SK-N-SH (cell line): ENCODE measurements around the gene PKNOX2. TPM values are rescaled to one million over a fixed set of nuclear protein-coding genes. Genes with fewer than 3 reads are reported as not detected.

Experiments
- CTCF ChIA-PET: fragments of 300-600, 350-600 bp; formaldehyde crosslinking; extraction: SDS; loops from one replicate; lab custom pipeline; 2021; lab: Yijun Ruan, JAX
- POLR2A ChIA-PET: fragments of 350-600 bp; sonication (Branson Sonifier 250); formaldehyde crosslinking; extraction: SDS; loops from one replicate; lab custom pipeline; 2020; ENCODE audit warnings: antibody characterized with exemption, inconsistent platforms; lab: Yijun Ruan, JAX
- DNase-seq: peaks from one replicate; pipeline ENCODE4 v3.0.0; 2012
- H2AFZ ChIP-seq: fragments of 200-600 bp; sonication (generic); 2 replicates; pipeline ENCODE4 v1.8.1; 2016; ENCODE audit warnings: antibody characterized with exemption, mild to moderate bottlenecking, low read depth
- H3F3A ChIP-seq: fragments of 200-600 bp; sonication (generic); replicated peaks from 2 replicates; pipeline ENCODE3; 2016; ENCODE audit warnings: antibody characterized with exemption, mild to moderate bottlenecking; ENCODE audit not compliant: insufficient read depth
- H3K27ac ChIP-seq, 2 experiments: fragments of 200-500 bp in 1 of 2; fragments of 200-600 bp in 1 of 2; sonication (Bioruptor generic) in 1 of 2; sonication (generic), shearing (Covaris generic) in 1 of 2; 2 replicates each; pipeline versions ENCODE4 v1.5.1 to v1.6.1; 2014 to 2016; ENCODE audit warnings: low read depth in 2 of 2, inconsistent platforms in 1 of 2, low read length in 1 of 2, mild to moderate bottlenecking in 1 of 2, mixed read lengths in 1 of 2
- H3K27me3 ChIP-seq: fragments of 200-600 bp; sonication (generic), shearing (Covaris generic); 2 replicates; pipeline ENCODE4 v1.6.1; 2016; ENCODE audit warnings: mixed run types; ENCODE audit not compliant: insufficient read depth
- H3K36me3 ChIP-seq, 2 experiments: fragments of 200-500 bp in 1 of 2; fragments of 200-600 bp in 1 of 2; sonication (Bioruptor generic) in 1 of 2; sonication (generic) in 1 of 2; replicated peaks in 1 of 2; 2 replicates each; pipeline versions ENCODE3 to v1.5.1; 2014 to 2016; ENCODE audit warnings: low read length in 1 of 2, mild to moderate bottlenecking in 1 of 2; ENCODE audit not compliant: insufficient read depth in 2 of 2, control insufficient read depth in 1 of 2
- H3K4me1 ChIP-seq, 2 experiments: fragments of 200-500 bp in 1 of 2; fragments of 200-600 bp in 1 of 2; sonication (Bioruptor generic) in 1 of 2; sonication (generic), shearing (Covaris generic) in 1 of 2; 2 replicates each; pipeline versions ENCODE4 v1.5.1 to v1.6.1; 2014 to 2016; ENCODE audit warnings: low read depth in 1 of 2, low read length in 1 of 2, mixed run types in 1 of 2; ENCODE audit not compliant: insufficient read depth in 2 of 2, control insufficient read depth in 1 of 2
- H3K4me2 ChIP-seq: fragments of 200-600 bp; sonication (generic), shearing (Covaris generic); 2 replicates; pipeline ENCODE4 v1.6.1; 2017; ENCODE audit warnings: mixed run types
- H3K4me3 ChIP-seq, 2 experiments: fragments of 200-500 bp in 1 of 2; fragments of 200-600 bp in 1 of 2; sonication (Bioruptor generic) in 1 of 2; sonication (generic), shearing (Covaris generic) in 1 of 2; 2 replicates each; pipeline versions ENCODE4 v1.5.1 to v1.8.1; 2014 to 2016; ENCODE audit warnings: low read depth in 2 of 2, inconsistent platforms in 1 of 2, low read length in 1 of 2, mild to moderate bottlenecking in 1 of 2, mixed read lengths in 1 of 2, moderate library complexity in 1 of 2
- H3K79me2 ChIP-seq: fragments of 200-600 bp; sonication (generic); 2 replicates; pipeline ENCODE4 v1.8.1; 2017; ENCODE audit warnings: mild to moderate bottlenecking; ENCODE audit not compliant: insufficient read depth
- H3K9ac ChIP-seq: fragments of 200-600 bp; sonication (generic); 2 replicates; pipeline ENCODE4 v1.6.1; 2017; ENCODE audit warnings: mixed run types
- H3K9me2 ChIP-seq: fragments of 200-600 bp; sonication (generic); 2 replicates; pipeline ENCODE4 v1.6.1; 2017; ENCODE audit warnings: mixed run types
- H3K9me3 ChIP-seq: fragments of 200-600 bp; sonication (generic); 2 replicates; pipeline ENCODE4 v1.6.1; 2017; ENCODE audit warnings: mixed run types, mild to moderate bottlenecking, moderate library complexity
- H4K20me1 ChIP-seq: fragments of 200-600 bp; sonication (generic); 2 replicates; pipeline ENCODE4 v1.6.1; 2017; ENCODE audit warnings: mild to moderate bottlenecking, mixed run types; ENCODE audit not compliant: insufficient read depth
- ELF1 ChIP-seq: IDR thresholded peaks from 2 replicates; pipeline ENCODE4 v1.4.0; 2012
- EP300 ChIP-seq, 2 experiments: IDR thresholded peaks; 2 replicates each; pipeline versions ENCODE4 v1.4.0 to v1.6.1; 2012; ENCODE audit warnings: borderline replicate concordance in 1 of 2, low read depth in 1 of 2, low read length in 1 of 2
- GABPA ChIP-seq: IDR thresholded peaks from 2 replicates; pipeline ENCODE4 v1.4.0; 2012; ENCODE audit warnings: low read depth, mild to moderate bottlenecking
- GATA2 ChIP-seq: sonication (generic); formaldehyde crosslinking; IDR thresholded peaks from 2 replicates; pipeline ENCODE4 v1.5.0; 2020; ENCODE audit warnings: mild to moderate bottlenecking, missing genetic modification reagents
- IRF3 ChIP-seq: fragments of 150-350 bp; IDR thresholded peaks from 2 replicates; pipeline ENCODE4 v1.6.1; 2016; ENCODE audit warnings: mild to moderate bottlenecking, low read depth, low read length
- JUND ChIP-seq: IDR thresholded peaks from 2 replicates; pipeline ENCODE4 v1.4.0; 2012
- MEF2A ChIP-seq: IDR thresholded peaks from 2 replicates; pipeline ENCODE4 v1.4.0; 2012; ENCODE audit warnings: low read depth, borderline replicate concordance
- MXI1 ChIP-seq: IDR thresholded peaks from 2 replicates; pipeline ENCODE4 v1.6.1; 2012; ENCODE audit warnings: mild to moderate bottlenecking, low read depth, low read length, improper control_type of control experiment
- NRF1 ChIP-seq: IDR thresholded peaks from 2 replicates; pipeline ENCODE4 v1.6.1; 2012; ENCODE audit warnings: low read depth, mild to moderate bottlenecking, low read length
- RCOR1 ChIP-seq: fragments of 150-350 bp; IDR thresholded peaks from 2 replicates; pipeline ENCODE4 v1.6.1; 2017; ENCODE audit warnings: antibody characterized with exemption, low read length
- RXRA ChIP-seq: IDR thresholded peaks from 2 replicates; pipeline ENCODE4 v1.4.0; 2012; ENCODE audit warnings: low read depth, mild to moderate bottlenecking, borderline replicate concordance
- SIN3A ChIP-seq: IDR thresholded peaks from 2 replicates; pipeline ENCODE4 v1.6.1; 2012; ENCODE audit warnings: low read depth, mild to moderate bottlenecking, low read length, moderate library complexity, borderline replicate concordance
- SMC3 ChIP-seq: IDR thresholded peaks from 2 replicates; pipeline ENCODE4 v1.6.1; 2012; ENCODE audit warnings: low read depth, low read length, improper control_type of control experiment
- TEAD4 ChIP-seq: IDR thresholded peaks from 2 replicates; pipeline ENCODE4 v1.4.0; 2012; ENCODE audit warnings: mild to moderate bottlenecking, borderline replicate concordance; ENCODE audit not compliant: insufficient read depth
- USF2 ChIP-seq: fragments of 150-350 bp; IDR thresholded peaks from 2 replicates; pipeline ENCODE4 v1.6.1; 2017; ENCODE audit warnings: antibody characterized with exemption, low read length, low read depth, borderline replicate concordance
- YY1 ChIP-seq: IDR thresholded peaks from 2 replicates; pipeline ENCODE4 v1.4.0; 2012; ENCODE audit warnings: low read depth, mild to moderate bottlenecking
- WGBS: methylation state at CpG from one replicate; pipeline ENCODE4 v1.1.6; 2017; ENCODE audit warnings: low lambda C conversion rate; 5-methylcytosine and 5-hydroxymethylcytosine counted together
- polyA plus RNA-seq, 3 experiments: library from polyadenylated mRNA; depleted of rRNA; stranded (reverse); fragments of >200 nt; gene quantifications; 2 replicates each; pipeline ENCODE4 v1.2.3, GENCODE V29; 2012
- TF ChIP-seq, protein P1 (sequence below): IDR thresholded peaks from 2 replicates; pipeline ENCODE4 v1.4.0; 2012; ENCODE audit warnings: low read depth
- TF ChIP-seq, protein P2 (sequence below): IDR thresholded peaks from 2 replicates; pipeline ENCODE4 v1.4.0; 2012; ENCODE audit warnings: low read depth, borderline replicate concordance
- TF ChIP-seq, protein P3 (sequence below): IDR thresholded peaks from 2 replicates; pipeline ENCODE4 v1.4.0; 2012; ENCODE audit warnings: low read depth, borderline replicate concordance

Gene PKNOX2
- polyA plus RNA-seq, 1 of the 3 experiments (the other 2 are of a cell fraction) = 0.02 TPM

- Histone ChIP-seq H3K4me2 (no peak overlapping the region), H3K27me3 (no peaks in the 10 kb centered on the region; the same call in 1 of the 2 replicates), H3K9ac (no peak overlapping the region), H3K79me2 (no peaks in the 10 kb centered on the region), H3K9me2 (no peaks in the 10 kb centered on the region), H3K9me3 (no peaks in the 10 kb centered on the region), H4K20me1 (no peaks in the 10 kb centered on the region), H3F3A (no peaks in the 10 kb centered on the region), H3K36me3 (no peaks in the 10 kb centered on the region), H3K27ac (no peak overlapping the region), H2AFZ (no peak overlapping the region), H3K4me1 (peaks cover 0 to 14% of the 10 kb centered on the region in 2 experiments; a peak in 1 of 4 replicates), H3K4me3 (no peak overlapping the region)
- TF ChIP-seq EP300 (IDR thresholded peaks at IDR 0.05; ENCODE audit: borderline replicate concordance in 1 of 2, low read depth in 1 of 2, low read length in 1 of 2) = no peak
- TF ChIP-seq, protein P1, sequence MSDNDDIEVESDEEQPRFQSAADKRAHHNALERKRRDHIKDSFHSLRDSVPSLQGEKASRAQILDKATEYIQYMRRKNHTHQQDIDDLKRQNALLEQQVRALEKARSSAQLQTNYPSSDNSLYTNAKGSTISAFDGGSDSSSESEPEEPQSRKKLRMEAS = no peak
- no peak for TF ChIP-seq USF2
- no peak for TF ChIP-seq GABPA
- TF ChIP-seq MEF2A = no peak
- TF ChIP-seq, protein P2, sequence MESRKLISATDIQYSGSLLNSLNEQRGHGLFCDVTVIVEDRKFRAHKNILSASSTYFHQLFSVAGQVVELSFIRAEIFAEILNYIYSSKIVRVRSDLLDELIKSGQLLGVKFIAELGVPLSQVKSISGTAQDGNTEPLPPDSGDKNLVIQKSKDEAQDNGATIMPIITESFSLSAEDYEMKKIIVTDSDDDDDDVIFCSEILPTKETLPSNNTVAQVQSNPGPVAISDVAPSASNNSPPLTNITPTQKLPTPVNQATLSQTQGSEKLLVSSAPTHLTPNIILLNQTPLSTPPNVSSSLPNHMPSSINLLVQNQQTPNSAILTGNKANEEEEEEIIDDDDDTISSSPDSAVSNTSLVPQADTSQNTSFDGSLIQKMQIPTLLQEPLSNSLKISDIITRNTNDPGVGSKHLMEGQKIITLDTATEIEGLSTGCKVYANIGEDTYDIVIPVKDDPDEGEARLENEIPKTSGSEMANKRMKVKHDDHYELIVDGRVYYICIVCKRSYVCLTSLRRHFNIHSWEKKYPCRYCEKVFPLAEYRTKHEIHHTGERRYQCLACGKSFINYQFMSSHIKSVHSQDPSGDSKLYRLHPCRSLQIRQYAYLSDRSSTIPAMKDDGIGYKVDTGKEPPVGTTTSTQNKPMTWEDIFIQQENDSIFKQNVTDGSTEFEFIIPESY = no peak
- TF ChIP-seq RCOR1 = no peak
- no peak for TF ChIP-seq SIN3A
- TF ChIP-seq ELF1 = no peak
- TF ChIP-seq NRF1 = no peak
- no peak for TF ChIP-seq RXRA
- TF ChIP-seq IRF3 = no peak
- no peak for TF ChIP-seq YY1
- no peak for TF ChIP-seq TEAD4
- no peak for TF ChIP-seq SMC3
- no peak for TF ChIP-seq JUND
- no peak for TF ChIP-seq MXI1
- TF ChIP-seq GATA2 = no peak
- TF ChIP-seq, protein P3, sequence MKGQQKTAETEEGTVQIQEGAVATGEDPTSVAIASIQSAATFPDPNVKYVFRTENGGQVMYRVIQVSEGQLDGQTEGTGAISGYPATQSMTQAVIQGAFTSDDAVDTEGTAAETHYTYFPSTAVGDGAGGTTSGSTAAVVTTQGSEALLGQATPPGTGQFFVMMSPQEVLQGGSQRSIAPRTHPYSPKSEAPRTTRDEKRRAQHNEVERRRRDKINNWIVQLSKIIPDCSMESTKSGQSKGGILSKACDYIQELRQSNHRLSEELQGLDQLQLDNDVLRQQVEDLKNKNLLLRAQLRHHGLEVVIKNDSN = no peak
- DNase-seq = no peak
- CTCF ChIA-PET = interaction anchor here (0.6 to 1.0 kb wide), 2 partner anchors 37 to 377 kb away, joined by 3 to 4 read pairs; no protein-coding TSS in a partner anchor
- POLR2A ChIA-PET = no interaction called here
- 76% methylated on average over 20 of the region's 20 CpGs for WGBS
Observed at GRCh38 chr11:125262194-125262829, 97.8 kb downstream of the PKNOX2 start.
